ENCODE data around the gene TRAF3. TPM values are rescaled to one million over a fixed set of nuclear protein-coding genes. Genes with fewer than 3 reads are reported as not detected.

The TRAF3 gene
- total RNA-seq, 1 donor from 2014 or later, result 16.7 TPM

DNA sequence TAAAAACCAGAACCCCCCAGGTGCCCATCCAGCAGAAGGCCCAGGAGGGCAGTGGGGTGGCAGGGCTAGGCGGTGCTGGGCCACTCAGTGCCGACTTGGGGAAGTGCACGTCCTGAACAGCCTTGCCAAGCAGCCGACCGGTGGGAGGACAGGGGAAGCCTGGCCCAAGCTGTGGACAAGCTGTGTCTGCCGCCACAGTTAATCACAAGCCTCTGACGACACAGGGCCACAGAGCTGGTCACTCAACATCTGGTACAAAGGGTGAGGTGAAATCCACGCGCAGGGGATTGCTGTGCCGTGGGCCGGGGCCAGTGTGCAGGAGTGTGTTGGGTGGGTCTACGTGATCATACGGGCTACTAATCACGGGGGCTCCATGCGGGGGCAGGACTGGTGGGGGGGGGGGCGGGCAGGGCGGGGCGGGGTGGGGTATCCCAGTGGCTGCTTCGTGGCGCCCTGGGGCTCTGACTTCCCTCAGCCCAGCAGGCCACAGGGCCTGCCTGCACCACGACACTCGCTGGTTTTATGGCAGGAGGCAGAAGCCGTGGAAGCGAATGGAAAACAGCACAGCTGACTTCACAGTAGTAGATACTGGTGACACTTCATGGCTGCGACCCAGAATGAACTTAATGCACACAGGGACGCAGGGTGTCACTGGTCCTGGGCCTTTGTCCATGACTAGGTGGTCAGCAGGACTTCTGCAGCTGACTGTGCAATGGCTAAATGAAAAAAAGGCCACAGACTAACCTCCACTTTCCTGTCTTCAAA, 155.4 kb downstream of the TRAF3 start:
- Mint-ChIP-seq H3K4me1 (ENCODE audit: low read depth, unreplicated experiment) (peaks cover 9% of the 10 kb centered on the region), H3K27ac (ENCODE audit: unreplicated experiment) (no peak overlapping the region), H3K9me3 (ENCODE audit: unreplicated experiment) (peaks cover 9% of the 10 kb centered on the region), H3K4me3 (ENCODE audit: unreplicated experiment) (no peak overlapping the region), H3K36me3 (ENCODE audit: unreplicated experiment) (peaks cover 4% of the 10 kb centered on the region), H3K27me3 (ENCODE audit: unreplicated experiment) (peaks cover 14% of the 10 kb centered on the region)
- TF ChIP-seq, protein P1, sequence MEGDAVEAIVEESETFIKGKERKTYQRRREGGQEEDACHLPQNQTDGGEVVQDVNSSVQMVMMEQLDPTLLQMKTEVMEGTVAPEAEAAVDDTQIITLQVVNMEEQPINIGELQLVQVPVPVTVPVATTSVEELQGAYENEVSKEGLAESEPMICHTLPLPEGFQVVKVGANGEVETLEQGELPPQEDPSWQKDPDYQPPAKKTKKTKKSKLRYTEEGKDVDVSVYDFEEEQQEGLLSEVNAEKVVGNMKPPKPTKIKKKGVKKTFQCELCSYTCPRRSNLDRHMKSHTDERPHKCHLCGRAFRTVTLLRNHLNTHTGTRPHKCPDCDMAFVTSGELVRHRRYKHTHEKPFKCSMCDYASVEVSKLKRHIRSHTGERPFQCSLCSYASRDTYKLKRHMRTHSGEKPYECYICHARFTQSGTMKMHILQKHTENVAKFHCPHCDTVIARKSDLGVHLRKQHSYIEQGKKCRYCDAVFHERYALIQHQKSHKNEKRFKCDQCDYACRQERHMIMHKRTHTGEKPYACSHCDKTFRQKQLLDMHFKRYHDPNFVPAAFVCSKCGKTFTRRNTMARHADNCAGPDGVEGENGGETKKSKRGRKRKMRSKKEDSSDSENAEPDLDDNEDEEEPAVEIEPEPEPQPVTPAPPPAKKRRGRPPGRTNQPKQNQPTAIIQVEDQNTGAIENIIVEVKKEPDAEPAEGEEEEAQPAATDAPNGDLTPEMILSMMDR (IDR thresholded peaks at IDR 0.05; ENCODE audit: partially characterized antibody, unreplicated experiment), result no peak
- DNase-seq, result no peak

DNA sequence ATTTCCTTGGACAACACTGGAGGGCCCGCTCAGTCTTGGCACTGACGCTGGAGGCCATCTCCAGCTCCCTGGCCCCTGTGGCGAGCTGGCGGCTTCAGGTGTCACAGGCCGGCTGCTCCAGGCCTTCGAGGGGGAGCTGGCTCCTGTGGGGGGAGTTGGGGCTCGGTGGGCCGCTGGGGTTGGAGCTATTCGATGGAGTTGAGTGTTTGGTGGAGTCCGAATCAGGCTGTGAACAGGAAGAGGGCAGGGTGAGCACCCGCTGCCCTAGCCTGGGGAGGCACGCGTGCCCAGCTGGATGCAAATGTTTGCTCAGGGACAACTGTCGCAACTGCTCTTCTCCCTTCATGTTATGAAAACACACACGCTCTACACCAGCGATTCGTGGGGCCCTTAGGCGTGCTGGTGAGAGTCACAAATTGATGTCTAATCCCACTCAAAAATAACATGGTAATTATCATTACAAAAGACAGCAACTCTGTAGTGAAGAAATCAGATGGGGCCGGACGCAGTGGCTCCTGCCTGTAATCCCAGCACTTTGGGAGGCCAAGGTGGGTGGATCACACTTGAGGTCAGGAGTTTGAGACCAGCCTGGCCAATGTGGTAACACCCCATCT, 156.5 kb downstream of the TRAF3 start:
- TF ChIP-seq, protein P1 (IDR thresholded peaks at IDR 0.05; ENCODE audit: partially characterized antibody, unreplicated experiment), result no peak
- Mint-ChIP-seq H3K27me3 (ENCODE audit: unreplicated experiment) (peaks cover 14% of the 10 kb centered on the region), H3K27ac (ENCODE audit: unreplicated experiment) (no peak overlapping the region), H3K4me1 (ENCODE audit: low read depth, unreplicated experiment) (peaks cover 9% of the 10 kb centered on the region), H3K9me3 (ENCODE audit: unreplicated experiment) (peaks cover 9% of the 10 kb centered on the region), H3K36me3 (ENCODE audit: unreplicated experiment) (peaks cover 4% of the 10 kb centered on the region), H3K4me3 (ENCODE audit: unreplicated experiment) (no peak overlapping the region)
- DNase-seq, result no peak

DNA sequence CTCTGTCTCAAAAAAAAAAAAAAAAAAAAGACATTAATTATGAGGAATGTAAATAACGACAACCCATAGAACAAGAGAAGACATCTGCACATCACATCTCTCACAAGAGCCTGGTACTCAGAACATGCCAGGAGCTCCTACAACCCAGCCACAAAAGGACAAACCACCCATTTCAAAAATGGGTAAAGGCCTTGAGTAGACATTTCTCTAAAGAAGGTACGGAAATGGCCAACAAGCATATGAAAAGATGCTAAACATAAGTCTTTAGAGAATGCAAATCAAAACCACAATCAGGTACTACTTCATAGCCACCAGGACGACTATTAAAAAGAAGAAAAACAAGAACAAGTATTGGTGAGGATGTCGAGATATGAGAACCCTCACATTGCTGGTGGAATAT, 158.5 kb downstream of the TRAF3 start:
- peaks cover 4% of the 10 kb centered on the region for H3K36me3 Mint-ChIP-seq (ENCODE audit: unreplicated experiment)

DNA sequence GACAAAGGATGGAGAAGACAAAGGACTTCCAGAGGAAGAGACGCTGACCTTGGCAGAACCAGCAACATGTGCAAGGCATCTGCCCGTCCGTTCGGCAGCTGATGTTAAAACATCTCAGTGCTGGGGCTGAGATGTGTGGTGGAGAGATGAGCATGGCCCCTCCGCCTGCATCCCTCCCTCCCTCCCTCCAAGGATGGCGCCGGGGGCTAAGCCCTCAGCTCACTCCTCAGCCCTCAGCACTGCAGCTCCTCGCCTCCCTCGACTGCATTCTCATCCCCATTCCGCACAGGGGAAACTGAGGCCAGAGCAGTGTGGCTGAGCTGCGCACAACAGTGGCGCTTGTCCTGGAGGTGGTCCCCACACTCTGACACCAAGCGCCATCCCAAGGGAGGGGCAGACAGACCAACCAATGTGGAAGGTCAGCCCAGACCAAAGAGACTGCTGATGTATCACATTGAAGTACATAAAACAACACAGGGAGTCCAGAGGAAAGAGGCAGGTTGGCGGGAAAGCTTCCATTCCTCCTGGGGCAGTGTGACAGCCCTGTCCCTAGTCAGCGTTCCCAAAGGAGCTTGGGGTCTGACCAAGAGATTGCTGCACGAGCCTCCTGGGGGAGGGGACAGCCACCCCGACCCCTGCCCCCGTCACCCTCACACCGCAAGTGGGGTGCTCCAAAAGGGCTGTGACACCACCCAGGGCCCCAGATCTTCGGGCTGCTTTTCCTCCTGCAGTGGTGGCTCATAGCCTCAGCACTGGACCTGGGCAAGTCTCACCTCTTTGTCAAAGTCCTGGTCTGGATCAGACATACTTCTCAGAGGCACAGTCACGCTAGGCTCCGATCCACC, 160.3 kb downstream of the TRAF3 start:
- H3K27me3 Mint-ChIP-seq (ENCODE audit: unreplicated experiment), result peaks cover 11% of the 10 kb centered on the region
- peaks cover 4% of the 10 kb centered on the region for H3K36me3 Mint-ChIP-seq (ENCODE audit: unreplicated experiment)
- DNase-seq, result no peak
- H3K4me3 Mint-ChIP-seq (ENCODE audit: unreplicated experiment), result no peak overlapping the region
- peaks cover 14% of the 10 kb centered on the region for H3K4me1 Mint-ChIP-seq (ENCODE audit: low read depth, unreplicated experiment)
- TF ChIP-seq, protein P1 (IDR thresholded peaks at IDR 0.05; ENCODE audit: partially characterized antibody, unreplicated experiment), result no peak
- H3K9me3 Mint-ChIP-seq (ENCODE audit: unreplicated experiment), result peaks cover 6% of the 10 kb centered on the region
- H3K27ac Mint-ChIP-seq (ENCODE audit: unreplicated experiment), result peak overlapping the region; percentile 50

More for the DNA sequence above, 158.5 kb downstream of the TRAF3 start:
- Mint-ChIP-seq H3K4me3 (ENCODE audit: unreplicated experiment) (no peak overlapping the region), H3K27ac (ENCODE audit: unreplicated experiment) (no peak overlapping the region), H3K27me3 (ENCODE audit: unreplicated experiment) (peaks cover 14% of the 10 kb centered on the region), H3K4me1 (ENCODE audit: low read depth, unreplicated experiment) (peaks cover 9% of the 10 kb centered on the region), H3K9me3 (ENCODE audit: unreplicated experiment) (peaks cover 13% of the 10 kb centered on the region)
- TF ChIP-seq, protein P1 (IDR thresholded peaks at IDR 0.05; ENCODE audit: partially characterized antibody, unreplicated experiment), result no peak
- DNase-seq, result no peak
